GM12878 (cell line): ENCODE data around the gene PANX2. TPM values are rescaled to one million over a fixed set of nuclear protein-coding genes. Genes with fewer than 3 reads are reported as not detected.

Experiments used
- ATAC-seq: fragments of 200-7000 bp; cut with Tn5 transposase; 3 replicates; pipeline ENCODE4 v1.9.1; 2020; ENCODE audit warnings: mild to moderate bottlenecking, moderate library complexity
- BruUV-seq: library from RNA; stranded (reverse); fragments of 400-500 nt; replicated peaks from 2 replicates; lab custom pipeline; 2021; lab: Mats Ljungman, UMichigan
- CTCF ChIA-PET: fragments of 300-600 bp; sonication (Branson Sonifier 250); formaldehyde crosslinking; extraction: SDS; loops from one replicate; lab custom pipeline; 2021; ENCODE audit warnings: inconsistent platforms; lab: Yijun Ruan, JAX
- POLR2A ChIA-PET: fragments of 350-600 bp; formaldehyde crosslinking; extraction: SDS; loops from one replicate; lab custom pipeline; 2021; ENCODE audit warnings: inconsistent platforms; lab: Charles Lee
- RAD21 ChIA-PET: fragments of 300-600 bp; sonication (Branson Sonifier 250); formaldehyde crosslinking; loops from one replicate; lab custom pipeline; 2023; ENCODE audit warnings: antibody characterized with exemption; ENCODE audit not compliant: unreplicated experiment; lab: Charles Lee
- SMC1A ChIA-PET: fragments of 300-600 bp; sonication (Branson Sonifier 250); formaldehyde crosslinking; loops from one replicate; lab custom pipeline; 2023; ENCODE audit not compliant: unreplicated experiment, uncharacterized antibody; lab: Charles Lee
- DNase-seq: peaks from one replicate; pipeline ENCODE4 v3.0.0-alpha.2; 2011; ENCODE audit warnings: low read depth, low spot score
- FAIRE-seq: peaks from 3 replicates; lab custom pipeline; 2011; peaks lifted over from hg19 to GRCh38; lab: Jason Lieb, UNC
- H2AFZ ChIP-seq: 2 replicates; pipeline ENCODE4 v1.6.0; 2011; ENCODE audit warnings: low read depth, low read length, control low read depth; ENCODE audit not compliant: control insufficient read depth
- H3K27ac ChIP-seq: 2 replicates; pipeline ENCODE4 v1.5.1; 2011; ENCODE audit warnings: control low read depth; ENCODE audit not compliant: control insufficient read depth, insufficient read depth
- H3K27me3 ChIP-seq, 2 experiments: replicated peaks in 1 of 2; 2 replicates each; pipeline versions ENCODE4 v1.6.0 to v1.6.1; 2011; ENCODE audit warnings: low read length in 1 of 2; ENCODE audit not compliant: control insufficient read depth in 2 of 2, insufficient read depth in 2 of 2
- H3K36me3 ChIP-seq, 2 experiments: 2 replicates each; pipeline ENCODE4 v1.5.1; 2011; ENCODE audit warnings: low read length in 1 of 2; ENCODE audit not compliant: control insufficient read depth in 2 of 2, insufficient read depth in 2 of 2
- H3K4me1 ChIP-seq: 2 replicates; pipeline ENCODE4 v1.6.1; 2011; ENCODE audit warnings: mild to moderate bottlenecking, low read length, moderate library complexity, mixed read lengths; ENCODE audit not compliant: control insufficient read depth, insufficient read depth
- H3K4me2 ChIP-seq: 2 replicates; pipeline ENCODE4 v1.6.0; 2011; ENCODE audit warnings: control low read depth; ENCODE audit not compliant: control insufficient read depth, insufficient read depth
- H3K4me3 ChIP-seq: fragments of 200-600 bp; sonication (generic); 2 replicates; pipeline ENCODE4 v1.5.1; 2016
- H3K79me2 ChIP-seq: 2 replicates; pipeline ENCODE4 v1.6.0; 2011; ENCODE audit warnings: low read length; ENCODE audit not compliant: control insufficient read depth, insufficient read depth
- H3K9ac ChIP-seq: 2 replicates; pipeline ENCODE4 v1.8.0; 2011; ENCODE audit warnings: low read length, control low read depth, mixed read lengths; ENCODE audit not compliant: control insufficient read depth, insufficient read depth
- H3K9me3 ChIP-seq: replicated peaks from 3 replicates; pipeline ENCODE4 v1.5.1; 2011; ENCODE audit warnings: mild to moderate bottlenecking, low read length; ENCODE audit not compliant: control insufficient read depth, insufficient read depth
- H4K20me1 ChIP-seq: 2 replicates; pipeline ENCODE4 v1.6.0; 2011; ENCODE audit not compliant: control insufficient read depth, insufficient read depth
- ASH2L ChIP-seq: fragments of 300-600, 200-600 bp; sonication (generic); IDR thresholded peaks from 2 replicates; pipeline ENCODE4 v1.6.1; 2017; ENCODE audit warnings: low read depth, mild to moderate bottlenecking, borderline replicate concordance
- BRCA1 ChIP-seq: IDR thresholded peaks from 2 replicates; pipeline ENCODE4 v1.6.1; 2011; ENCODE audit warnings: low read depth, low read length, improper control_type of control experiment
- CEBPB ChIP-seq, 2 experiments: fragments of 150-350 bp in 1 of 2; IDR thresholded peaks; 2 replicates each; pipeline ENCODE4 v1.6.1; 2012 to 2014; ENCODE audit warnings: low read depth in 2 of 2, low read length in 2 of 2, borderline replicate concordance in 1 of 2, inconsistent platforms in 1 of 2
- CHD2 ChIP-seq: IDR thresholded peaks from 2 replicates; pipeline ENCODE4 v1.6.1; 2011; ENCODE audit warnings: low read depth, low read length, improper control_type of control experiment, borderline replicate concordance
- NFIC ChIP-seq: IDR thresholded peaks from 2 replicates; pipeline ENCODE4 v1.6.1; 2012; ENCODE audit warnings: low read depth, mild to moderate bottlenecking, inconsistent platforms, low read length, moderate library complexity
- NFYA ChIP-seq: IDR thresholded peaks from 2 replicates; pipeline ENCODE4 v1.6.1; 2011; ENCODE audit warnings: low read depth, mild to moderate bottlenecking, low read length, improper control_type of control experiment, borderline replicate concordance
- PAX8 ChIP-seq: fragments of 450-650 bp; IDR thresholded peaks from 2 replicates; pipeline ENCODE4 v1.6.1; 2017; ENCODE audit warnings: mild to moderate bottlenecking, moderate library complexity
- RBBP5 ChIP-seq: fragments of 200-600 bp; sonication (generic); conservative IDR thresholded peaks from 2 replicates; pipeline ENCODE4 v1.6.1; 2016
- ZNF622 ChIP-seq: fragments of 450-650 bp; IDR thresholded peaks from 2 replicates; pipeline ENCODE4 v1.6.1; 2017; ENCODE audit warnings: mild to moderate bottlenecking, inconsistent platforms
- WGBS: methylation state at CpG from one replicate; pipeline ENCODE4 v1.1.6; 2016; ENCODE audit warnings: low lambda C conversion rate; ENCODE audit not compliant: insufficient replicate concordance, insufficient coverage; ENCODE audit errors: missing lambda C conversion rate; 5-methylcytosine and 5-hydroxymethylcytosine counted together
- in situ Hi-C: fragments of 300-500 bp; cut with MboI; formaldehyde crosslinking; loops from 9 replicates; pipeline ENCODE4 v1.14.3; 2018; ENCODE audit warnings: mixed read lengths
- intact Hi-C: fragments of 100-400 bp; cut with micrococcal nuclease; formaldehyde crosslinking; loops from one replicate; pipeline ENCODE4 v1.14.2; 2022; ENCODE audit not compliant: unreplicated experiment
- polyA plus RNA-seq, 11 experiments: library from polyadenylated mRNA; depleted of rRNA in 4 of 11; unstranded in 6 of 11; stranded (reverse) in 5 of 11; fragments of >200 nt; fragmentation: Nextera tagmentation in 4 of 11; fragmentation: Illumina TruSeq in 1 of 11; extraction: Ambion mirVana in 4 of 11; extraction: Trizol in 1 of 11; gene quantifications; 1 replicate in 1 of 11; 2 replicates in 10 of 11; pipeline versions ENCODE4 v1.2.1 to v1.2.3, GENCODE V29; 2011 to 2016; ENCODE audit warnings: inconsistent platforms in 2 of 11, missing spikeins in 2 of 11, low read depth in 1 of 11
- total RNA-seq, 4 experiments: library from RNA; depleted of rRNA in 3 of 4; stranded (reverse); fragments of >200 nt in 3 of 4; fragmentation: Illumina TruSeq in 1 of 4; extraction: Trizol in 1 of 4; gene quantifications; 2 replicates each; pipeline versions ENCODE4 v1.2.1 to v1.2.3, GENCODE V29; 2013 to 2021
- TF ChIP-seq, protein P1 (sequence below): fragments of 150-350 bp; IDR thresholded peaks from 2 replicates; pipeline ENCODE4 v1.6.1; 2016; ENCODE audit warnings: low read depth, low read length
- TF ChIP-seq, protein P2 (sequence below), 3 experiments: IDR thresholded peaks in 2 of 3; conservative IDR thresholded peaks in 1 of 3; 2 replicates each; pipeline ENCODE4 v1.5.1; 2011; ENCODE audit warnings: low read depth in 3 of 3, low read length in 3 of 3, mild to moderate bottlenecking in 3 of 3, control low read depth in 2 of 3, moderate library complexity in 2 of 3, inconsistent platforms in 1 of 3, mixed read lengths in 1 of 3; ENCODE audit not compliant: control insufficient read depth in 2 of 3, insufficient read depth in 1 of 3; ENCODE audit errors: extremely low read depth in 1 of 3
- TF ChIP-seq, protein P3 (sequence below): IDR thresholded peaks from 2 replicates; pipeline ENCODE4 v1.6.1; 2011; ENCODE audit warnings: mild to moderate bottlenecking, low read depth, low read length, moderate library complexity; ENCODE audit not compliant: insufficient replicate concordance
- TF ChIP-seq, protein P4 (sequence below): fragments of 450-650 bp; IDR thresholded peaks from 2 replicates; pipeline ENCODE4 v1.6.1; 2017; ENCODE audit warnings: antibody characterized with exemption, mild to moderate bottlenecking, moderate library complexity

The PANX2 gene
- total and polyA plus RNA-seq, 10 of the 15 experiments (the other 5 are each of a cell fraction or from before 2014, with no cell fraction given): 0.04 to 0.44 (median 0.17) TPM; not detected in 5

DNA sequence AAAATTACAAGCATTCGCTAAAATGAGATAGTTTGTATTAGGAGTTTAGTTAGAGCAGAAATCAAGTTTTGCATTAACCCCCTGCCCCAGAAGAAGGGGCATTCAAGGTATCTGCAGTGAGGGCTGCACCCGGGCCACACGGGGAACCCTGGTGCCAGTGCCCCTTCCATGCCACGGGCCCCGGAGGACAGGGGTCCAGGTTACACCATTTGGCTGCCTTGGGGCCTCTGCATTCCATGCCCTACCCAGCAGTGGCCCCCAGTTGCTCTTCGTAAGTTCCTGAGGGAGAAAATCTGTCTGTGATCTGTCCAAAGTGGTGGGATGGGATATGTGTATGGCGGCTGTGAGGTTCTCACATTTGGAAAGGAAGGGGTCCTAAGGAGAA lies 16.8 kb upstream of the PANX2 start:
- H2AFZ ChIP-seq: no peak overlapping the region
- no TSS peak for BruUV-seq
- RAD21 ChIA-PET: interaction anchor here (1.2 kb wide), 1 partner anchor 79 kb away, joined by 3 read pairs; no protein-coding TSS in a partner anchor
- DNase-seq: no peak
- intact Hi-C loops (no loop called here), in situ Hi-C loops (no loop called here)
- no peaks in the 10 kb centered on the region for H3K79me2 ChIP-seq
- H4K20me1 ChIP-seq: no peaks in the 10 kb centered on the region
- H3K9me3 ChIP-seq: no peaks in the 10 kb centered on the region
- no peak overlapping the region for H3K27ac ChIP-seq
- H3K4me3 ChIP-seq: no peak overlapping the region
- 23% methylated on average over 7 of the region's 7 CpGs for WGBS
- POLR2A ChIA-PET: no interaction called here
- CTCF ChIA-PET: no interaction called here
- H3K4me1 ChIP-seq: no peaks in the 10 kb centered on the region
- no peaks in the 10 kb centered on the region for H3K36me3 ChIP-seq
- no peak overlapping the region for H3K4me2 ChIP-seq
- H3K27me3 ChIP-seq: peaks cover under 1 to 4% of the 10 kb centered on the region in 2 experiments; a peak in 2 of 4 replicates
- H3K9ac ChIP-seq: no peak overlapping the region
- no peak for FAIRE-seq
- ATAC-seq: no peak
- SMC1A ChIA-PET: interaction anchor here (0.6 kb wide), 1 partner anchor 229 kb away, joined by 3 read pairs; no protein-coding TSS in a partner anchor
- TF ChIP-seq PAX8 (no peak), ASH2L (no peak), NFIC (no peak), BRCA1 (no peak), ZNF622 (no peak), RBBP5 (no peak), CEBPB (IDR thresholded peaks at IDR 0.05; ENCODE audit: borderline replicate concordance in 1 of 2, low read depth in 2 of 2, low read length in 2 of 2) (no peak), NFYA (no peak), CHD2 (no peak)
- TF ChIP-seq, protein P1, sequence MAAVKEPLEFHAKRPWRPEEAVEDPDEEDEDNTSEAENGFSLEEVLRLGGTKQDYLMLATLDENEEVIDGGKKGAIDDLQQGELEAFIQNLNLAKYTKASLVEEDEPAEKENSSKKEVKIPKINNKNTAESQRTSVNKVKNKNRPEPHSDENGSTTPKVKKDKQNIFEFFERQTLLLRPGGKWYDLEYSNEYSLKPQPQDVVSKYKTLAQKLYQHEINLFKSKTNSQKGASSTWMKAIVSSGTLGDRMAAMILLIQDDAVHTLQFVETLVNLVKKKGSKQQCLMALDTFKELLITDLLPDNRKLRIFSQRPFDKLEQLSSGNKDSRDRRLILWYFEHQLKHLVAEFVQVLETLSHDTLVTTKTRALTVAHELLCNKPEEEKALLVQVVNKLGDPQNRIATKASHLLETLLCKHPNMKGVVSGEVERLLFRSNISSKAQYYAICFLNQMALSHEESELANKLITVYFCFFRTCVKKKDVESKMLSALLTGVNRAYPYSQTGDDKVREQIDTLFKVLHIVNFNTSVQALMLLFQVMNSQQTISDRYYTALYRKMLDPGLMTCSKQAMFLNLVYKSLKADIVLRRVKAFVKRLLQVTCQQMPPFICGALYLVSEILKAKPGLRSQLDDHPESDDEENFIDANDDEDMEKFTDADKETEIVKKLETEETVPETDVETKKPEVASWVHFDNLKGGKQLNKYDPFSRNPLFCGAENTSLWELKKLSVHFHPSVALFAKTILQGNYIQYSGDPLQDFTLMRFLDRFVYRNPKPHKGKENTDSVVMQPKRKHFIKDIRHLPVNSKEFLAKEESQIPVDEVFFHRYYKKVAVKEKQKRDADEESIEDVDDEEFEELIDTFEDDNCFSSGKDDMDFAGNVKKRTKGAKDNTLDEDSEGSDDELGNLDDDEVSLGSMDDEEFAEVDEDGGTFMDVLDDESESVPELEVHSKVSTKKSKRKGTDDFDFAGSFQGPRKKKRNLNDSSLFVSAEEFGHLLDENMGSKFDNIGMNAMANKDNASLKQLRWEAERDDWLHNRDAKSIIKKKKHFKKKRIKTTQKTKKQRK: no peak
- TF ChIP-seq, protein P2, sequence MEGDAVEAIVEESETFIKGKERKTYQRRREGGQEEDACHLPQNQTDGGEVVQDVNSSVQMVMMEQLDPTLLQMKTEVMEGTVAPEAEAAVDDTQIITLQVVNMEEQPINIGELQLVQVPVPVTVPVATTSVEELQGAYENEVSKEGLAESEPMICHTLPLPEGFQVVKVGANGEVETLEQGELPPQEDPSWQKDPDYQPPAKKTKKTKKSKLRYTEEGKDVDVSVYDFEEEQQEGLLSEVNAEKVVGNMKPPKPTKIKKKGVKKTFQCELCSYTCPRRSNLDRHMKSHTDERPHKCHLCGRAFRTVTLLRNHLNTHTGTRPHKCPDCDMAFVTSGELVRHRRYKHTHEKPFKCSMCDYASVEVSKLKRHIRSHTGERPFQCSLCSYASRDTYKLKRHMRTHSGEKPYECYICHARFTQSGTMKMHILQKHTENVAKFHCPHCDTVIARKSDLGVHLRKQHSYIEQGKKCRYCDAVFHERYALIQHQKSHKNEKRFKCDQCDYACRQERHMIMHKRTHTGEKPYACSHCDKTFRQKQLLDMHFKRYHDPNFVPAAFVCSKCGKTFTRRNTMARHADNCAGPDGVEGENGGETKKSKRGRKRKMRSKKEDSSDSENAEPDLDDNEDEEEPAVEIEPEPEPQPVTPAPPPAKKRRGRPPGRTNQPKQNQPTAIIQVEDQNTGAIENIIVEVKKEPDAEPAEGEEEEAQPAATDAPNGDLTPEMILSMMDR (IDR thresholded peaks at IDR 0.05 in 2 of 3, conservative IDR thresholded peaks at IDR 0.05 in 1 of 3; ENCODE audit: control insufficient read depth in 2 of 3, extremely low read depth in 1 of 3, insufficient read depth in 1 of 3, low read depth in 3 of 3, low read length in 3 of 3): no peak
- TF ChIP-seq, protein P3, sequence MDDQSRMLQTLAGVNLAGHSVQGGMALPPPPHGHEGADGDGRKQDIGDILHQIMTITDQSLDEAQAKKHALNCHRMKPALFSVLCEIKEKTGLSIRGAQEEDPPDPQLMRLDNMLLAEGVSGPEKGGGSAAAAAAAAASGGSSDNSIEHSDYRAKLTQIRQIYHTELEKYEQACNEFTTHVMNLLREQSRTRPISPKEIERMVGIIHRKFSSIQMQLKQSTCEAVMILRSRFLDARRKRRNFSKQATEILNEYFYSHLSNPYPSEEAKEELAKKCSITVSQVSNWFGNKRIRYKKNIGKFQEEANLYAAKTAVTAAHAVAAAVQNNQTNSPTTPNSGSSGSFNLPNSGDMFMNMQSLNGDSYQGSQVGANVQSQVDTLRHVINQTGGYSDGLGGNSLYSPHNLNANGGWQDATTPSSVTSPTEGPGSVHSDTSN: no peak
- TF ChIP-seq, protein P4, sequence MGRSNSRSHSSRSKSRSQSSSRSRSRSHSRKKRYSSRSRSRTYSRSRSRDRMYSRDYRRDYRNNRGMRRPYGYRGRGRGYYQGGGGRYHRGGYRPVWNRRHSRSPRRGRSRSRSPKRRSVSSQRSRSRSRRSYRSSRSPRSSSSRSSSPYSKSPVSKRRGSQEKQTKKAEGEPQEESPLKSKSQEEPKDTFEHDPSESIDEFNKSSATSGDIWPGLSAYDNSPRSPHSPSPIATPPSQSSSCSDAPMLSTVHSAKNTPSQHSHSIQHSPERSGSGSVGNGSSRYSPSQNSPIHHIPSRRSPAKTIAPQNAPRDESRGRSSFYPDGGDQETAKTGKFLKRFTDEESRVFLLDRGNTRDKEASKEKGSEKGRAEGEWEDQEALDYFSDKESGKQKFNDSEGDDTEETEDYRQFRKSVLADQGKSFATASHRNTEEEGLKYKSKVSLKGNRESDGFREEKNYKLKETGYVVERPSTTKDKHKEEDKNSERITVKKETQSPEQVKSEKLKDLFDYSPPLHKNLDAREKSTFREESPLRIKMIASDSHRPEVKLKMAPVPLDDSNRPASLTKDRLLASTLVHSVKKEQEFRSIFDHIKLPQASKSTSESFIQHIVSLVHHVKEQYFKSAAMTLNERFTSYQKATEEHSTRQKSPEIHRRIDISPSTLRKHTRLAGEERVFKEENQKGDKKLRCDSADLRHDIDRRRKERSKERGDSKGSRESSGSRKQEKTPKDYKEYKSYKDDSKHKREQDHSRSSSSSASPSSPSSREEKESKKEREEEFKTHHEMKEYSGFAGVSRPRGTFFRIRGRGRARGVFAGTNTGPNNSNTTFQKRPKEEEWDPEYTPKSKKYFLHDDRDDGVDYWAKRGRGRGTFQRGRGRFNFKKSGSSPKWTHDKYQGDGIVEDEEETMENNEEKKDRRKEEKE: no peak
